Thyroid gland (tissue), 4 donors: Measurements from ENCODE around the gene MRPS33. TPM values are rescaled to one million over a fixed set of nuclear protein-coding genes. Genes with fewer than 3 reads are reported as not detected.

ENCODE experiments used
- DNase-seq, 2 donors: peaks; one replicate each; pipeline ENCODE4 v3.0.0-alpha.2; 2019
- H3K27ac ChIP-seq, 3 donors: fragments of 200-600 bp; sonication (generic); 1 replicate in 2 of 3; 2 replicates in 1 of 3; pipeline ENCODE4 v1.5.1; 2016 to 2019; ENCODE audit warnings: mild to moderate bottlenecking in 1 of 3, moderate library complexity in 1 of 3
- H3K27me3 ChIP-seq: fragments of 200-600 bp; sonication (generic); one replicate; pipeline ENCODE4 v1.5.1; 2019
- H3K36me3 ChIP-seq, 2 donors: fragments of 200-600 bp; sonication (generic); one replicate each; pipeline ENCODE4 v1.5.1; 2016 to 2019
- H3K4me1 ChIP-seq, 2 donors: fragments of 200-600 bp; sonication (generic); one replicate each; pipeline ENCODE4 v1.5.1; 2017 to 2019
- H3K4me3 ChIP-seq, 3 donors: fragments of 200-600 bp; sonication (generic); replicated peaks in 1 of 3; 1 replicate in 2 of 3; 2 replicates in 1 of 3; pipeline ENCODE4 v1.5.1; 2016; ENCODE audit warnings: mild to moderate bottlenecking in 1 of 3
- H3K9me3 ChIP-seq: fragments of 200-600 bp; sonication (generic); one replicate; pipeline ENCODE4 v1.5.1; 2017
- POLR2A ChIP-seq, 2 donors: fragments of 450-650 bp; IDR thresholded peaks; one replicate each; pipeline ENCODE4 v1.6.1; 2017; ENCODE audit warnings: antibody characterized with exemption in 2 of 2, mild to moderate bottlenecking in 2 of 2, moderate library complexity in 1 of 2
- WGBS, 2 donors: methylation state at CpG; one replicate each; pipeline ENCODE4 v1.1.5; 2017; 5-methylcytosine and 5-hydroxymethylcytosine counted together
- intact Hi-C: fragments of 100-400 bp; cut with DNase I; formaldehyde crosslinking; loops from one replicate; pipeline ENCODE4 v1.15.1; 2023
- total RNA-seq, 4 donors: library from RNA; depleted of rRNA; stranded (reverse); fragments of >200 nt; gene quantifications; one replicate each; pipeline ENCODE4 v1.2.3, GENCODE V29; 2016
- TF ChIP-seq, protein P1 (sequence below), 6 experiments: fragments of 200-600 bp in 3 of 6; fragments of 450-650 bp in 3 of 6; sonication (generic) in 3 of 6; IDR thresholded peaks; one replicate each; pipeline ENCODE4 v1.5.1; 2016 to 2019; ENCODE audit warnings: antibody characterized with exemption in 6 of 6, mild to moderate bottlenecking in 2 of 6, inconsistent platforms in 1 of 6, moderate library complexity in 1 of 6

MRPS33 gene
- total RNA-seq, 4 donors from 2014 or later = 22.2 to 39.4 (median 28.5) TPM

DNA sequence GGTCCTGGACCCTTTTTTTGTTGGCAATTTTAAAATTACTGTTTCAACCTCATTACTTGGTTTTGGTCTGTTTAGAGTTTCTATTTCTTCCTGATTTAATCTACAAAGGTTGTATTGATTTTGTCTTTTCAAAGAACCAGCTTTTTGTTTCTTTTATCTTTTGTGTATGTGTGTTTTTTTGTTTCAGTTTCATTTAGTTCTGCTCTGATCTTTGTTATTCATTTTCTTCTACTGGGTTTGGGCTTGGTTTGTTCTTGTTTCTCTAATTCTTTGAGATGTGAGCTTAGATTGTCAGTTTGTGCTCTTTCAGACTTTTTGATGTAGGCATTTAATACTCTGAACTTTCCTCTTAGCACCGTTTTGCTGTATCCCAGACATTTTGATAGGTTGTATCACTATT lies 8.5 kb upstream of the MRPS33 start:
- no peak for TF ChIP-seq POLR2A (IDR thresholded peaks at IDR 0.05)
- TF ChIP-seq, protein P1, sequence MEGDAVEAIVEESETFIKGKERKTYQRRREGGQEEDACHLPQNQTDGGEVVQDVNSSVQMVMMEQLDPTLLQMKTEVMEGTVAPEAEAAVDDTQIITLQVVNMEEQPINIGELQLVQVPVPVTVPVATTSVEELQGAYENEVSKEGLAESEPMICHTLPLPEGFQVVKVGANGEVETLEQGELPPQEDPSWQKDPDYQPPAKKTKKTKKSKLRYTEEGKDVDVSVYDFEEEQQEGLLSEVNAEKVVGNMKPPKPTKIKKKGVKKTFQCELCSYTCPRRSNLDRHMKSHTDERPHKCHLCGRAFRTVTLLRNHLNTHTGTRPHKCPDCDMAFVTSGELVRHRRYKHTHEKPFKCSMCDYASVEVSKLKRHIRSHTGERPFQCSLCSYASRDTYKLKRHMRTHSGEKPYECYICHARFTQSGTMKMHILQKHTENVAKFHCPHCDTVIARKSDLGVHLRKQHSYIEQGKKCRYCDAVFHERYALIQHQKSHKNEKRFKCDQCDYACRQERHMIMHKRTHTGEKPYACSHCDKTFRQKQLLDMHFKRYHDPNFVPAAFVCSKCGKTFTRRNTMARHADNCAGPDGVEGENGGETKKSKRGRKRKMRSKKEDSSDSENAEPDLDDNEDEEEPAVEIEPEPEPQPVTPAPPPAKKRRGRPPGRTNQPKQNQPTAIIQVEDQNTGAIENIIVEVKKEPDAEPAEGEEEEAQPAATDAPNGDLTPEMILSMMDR (IDR thresholded peaks at IDR 0.05) = no peak
- Histone ChIP-seq H3K36me3 (no peaks in the 10 kb centered on the region), H3K9me3 (no peaks in the 10 kb centered on the region), H3K4me1 (no peaks in the 10 kb centered on the region), H3K27me3 (no peaks in the 10 kb centered on the region), H3K27ac (no peak overlapping the region), H3K4me3 (no peak overlapping the region)
- intact Hi-C loops = no loop called here
- 78 to 92% methylated on average over 1 of the region's 1 CpG for WGBS, 2 donors
- DNase-seq = no peak

DNA sequence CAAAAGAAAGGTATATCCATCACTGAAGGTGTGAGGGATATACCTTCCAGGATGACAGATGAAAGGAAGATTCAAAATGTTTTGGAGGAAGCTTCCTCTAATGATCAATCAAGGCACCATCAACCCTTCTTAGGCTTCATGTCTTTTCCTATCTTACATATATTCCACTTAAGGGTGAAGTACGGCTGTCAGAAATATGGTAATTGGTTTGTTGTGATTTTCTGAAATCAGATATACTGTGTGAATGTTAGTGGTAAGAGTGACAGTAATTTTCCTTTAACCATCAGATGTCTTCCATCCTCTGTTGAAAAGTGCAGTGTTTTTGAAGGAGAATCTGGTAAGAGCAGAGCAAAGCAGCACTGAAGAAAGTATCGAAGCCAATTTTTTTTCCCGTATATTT lies 2.8 kb upstream of the MRPS33 start:
- H3K4me3 ChIP-seq = no peak overlapping the region
- no peak overlapping the region for H3K27ac ChIP-seq
- 92 to 94% methylated on average over 3 of the region's 3 CpGs for WGBS, 2 donors
- DNase-seq = no peak
- intact Hi-C loops = loop anchor here (10.0 kb wide), 2 partner anchors 343 to 503 kb away; partner anchors contain the start of gene ADCK2
- no peaks in the 10 kb centered on the region for H3K9me3 ChIP-seq
- H3K4me1 ChIP-seq = peaks cover 6 to 8% of the 10 kb centered on the region in 2 donors
- no peaks in the 10 kb centered on the region for H3K27me3 ChIP-seq
- H3K36me3 ChIP-seq = no peaks in the 10 kb centered on the region
- no peak for TF ChIP-seq POLR2A (IDR thresholded peaks at IDR 0.05)
- TF ChIP-seq, protein P1 (IDR thresholded peaks at IDR 0.05) = no peak

DNA sequence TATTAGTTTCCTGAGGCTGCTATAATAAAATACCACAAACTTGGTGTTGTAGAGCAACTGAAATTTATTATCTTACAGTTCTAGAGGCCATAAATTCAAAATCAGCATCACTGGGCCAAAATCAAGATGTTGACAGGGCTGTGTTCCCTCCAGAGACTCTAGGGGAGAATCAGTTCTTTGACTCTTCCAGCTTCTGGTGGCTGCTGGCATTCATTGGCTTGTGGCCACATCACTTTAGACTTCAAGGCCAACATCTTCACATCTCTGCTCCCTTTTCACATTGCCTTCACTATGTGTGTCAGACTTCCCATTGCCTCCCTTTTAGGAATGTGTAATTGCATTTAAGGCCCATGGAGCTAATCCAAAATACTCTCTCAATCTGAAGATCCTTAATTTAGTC lies 1.6 kb upstream of the MRPS33 start:
- no peaks in the 10 kb centered on the region for H3K27me3 ChIP-seq
- H3K27ac ChIP-seq = no peak overlapping the region
- DNase-seq = no peak
- intact Hi-C loops = loop anchor here (10.0 kb wide), 2 partner anchors 342 to 502 kb away; partner anchors contain the start of gene ADCK2
- TF ChIP-seq, protein P1 (IDR thresholded peaks at IDR 0.05) = no peak
- TF ChIP-seq POLR2A (IDR thresholded peaks at IDR 0.05) = no peak
- H3K36me3 ChIP-seq = no peaks in the 10 kb centered on the region
- H3K4me1 ChIP-seq = peaks cover 6 to 8% of the 10 kb centered on the region in 2 donors
- no peak overlapping the region for H3K4me3 ChIP-seq
- H3K9me3 ChIP-seq = no peaks in the 10 kb centered on the region

DNA sequence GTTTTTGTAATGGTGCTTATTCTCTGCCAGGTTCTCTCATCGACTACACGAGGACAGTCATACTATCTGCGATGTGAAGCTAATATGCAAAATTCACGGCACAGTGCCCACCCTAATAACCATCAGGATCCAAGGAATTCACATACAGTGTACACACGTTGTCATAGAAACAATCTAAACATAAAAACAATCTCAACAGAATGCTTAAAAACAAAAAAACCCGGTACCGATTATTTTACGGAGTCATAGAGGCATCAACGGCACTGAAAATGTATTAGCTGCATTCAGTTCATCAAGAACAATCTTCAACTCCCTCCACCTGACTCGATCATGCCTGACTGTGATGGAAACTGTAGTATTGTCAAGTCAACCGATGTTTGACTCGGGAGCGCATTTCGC lies 628 bp downstream of the MRPS33 start:
- Histone ChIP-seq H3K4me3 (peak overlapping the region; percentile 37 to 49 (median 44)), H3K4me1 (peaks cover 6 to 8% of the 10 kb centered on the region in 2 donors), H3K27ac (peak overlapping the region; percentile 23 to 82 (median 82)), H3K27me3 (no peaks in the 10 kb centered on the region), H3K36me3 (peaks cover 0 to 9% of the 10 kb centered on the region in 2 donors), H3K9me3 (no peaks in the 10 kb centered on the region)
- TF ChIP-seq POLR2A (IDR thresholded peaks at IDR 0.05) = no peak
- TF ChIP-seq, protein P1 (IDR thresholded peaks at IDR 0.05) = no peak
- 2% methylated on average over 14 of the region's 14 CpGs for WGBS, 2 donors
- no peak for DNase-seq
- intact Hi-C loops = loop anchor here (5.0 to 10.0 kb wide), 4 partner anchors 87 to 499 kb away; partner anchors contain the start of gene ADCK2

DNA sequence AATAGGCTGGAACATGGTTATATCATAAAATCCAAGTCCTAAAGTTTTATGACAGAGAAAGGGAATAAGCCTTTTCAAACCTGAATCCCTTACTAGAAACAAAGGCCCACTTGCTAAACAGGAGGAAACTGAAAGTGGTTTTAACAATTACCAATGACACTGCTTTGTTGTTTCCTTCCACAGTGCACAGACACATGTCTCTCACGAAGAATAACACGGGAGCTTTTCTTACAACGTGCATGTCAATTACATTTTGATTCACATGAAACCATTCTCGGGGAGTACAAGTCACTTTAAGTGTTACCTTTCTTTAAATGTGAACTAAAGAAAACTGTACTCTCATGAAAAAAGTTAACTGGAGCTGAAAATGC lies 1.4 kb downstream of the MRPS33 start:
- H3K4me1 ChIP-seq = peaks cover 6 to 8% of the 10 kb centered on the region in 2 donors
- no peak for DNase-seq
- intact Hi-C loops = loop anchor here (5.0 to 10.0 kb wide), 4 partner anchors 86 to 499 kb away; partner anchors contain the start of gene ADCK2
- H3K4me3 ChIP-seq = no peak overlapping the region
- H3K36me3 ChIP-seq = peaks cover 0 to 9% of the 10 kb centered on the region in 2 donors
- TF ChIP-seq, protein P1 (IDR thresholded peaks at IDR 0.05) = no peak
- no peak for TF ChIP-seq POLR2A (IDR thresholded peaks at IDR 0.05)
- no peaks in the 10 kb centered on the region for H3K9me3 ChIP-seq
- H3K27ac ChIP-seq = no peak overlapping the region
- 65 to 78% methylated on average over 4 of the region's 4 CpGs for WGBS, 2 donors
- no peaks in the 10 kb centered on the region for H3K27me3 ChIP-seq
